ENCODE results near the gene TSPAN7.

The TSPAN7 gene

GRCh38 chrX:38583181-38583580, 21.8 kb downstream of the TSPAN7 start:
- H2BK120ac ChIP-seq (ENCODE audit: insufficient read depth, low read length, poor library complexity): no peak overlapping the region
- no peak overlapping the region for H2AFZ ChIP-seq (ENCODE audit: insufficient read depth, low read length, poor library complexity)
- no peaks in the 10 kb centered on the region for H3K27me3 ChIP-seq (ENCODE audit: insufficient read depth, low read length)
- H3K4me2 ChIP-seq (ENCODE audit: low read length): no peak overlapping the region
- H3K23ac ChIP-seq (ENCODE audit: low read length): no peak overlapping the region
- H2BK12ac ChIP-seq (ENCODE audit: low read length): no peak overlapping the region
- no peaks in the 10 kb centered on the region for H3K4me1 ChIP-seq (ENCODE audit: control insufficient read depth in 1 of 2, insufficient read depth in 2 of 2, low read length in 2 of 2)
- WGBS (ENCODE audit: extremely low coverage, insufficient coverage, insufficient read length): no CpG with 5 or more reads among the region's 5 CpGs
- no peak for DNase-seq
- no peaks in the 10 kb centered on the region for H3K9me3 ChIP-seq (ENCODE audit: insufficient read depth, low read depth, low read length)
- no peaks in the 10 kb centered on the region for H3K36me3 ChIP-seq (ENCODE audit: control insufficient read depth in 1 of 2, insufficient read depth in 2 of 2, low read length in 2 of 2)
- H2BK5ac ChIP-seq (ENCODE audit: low read depth, low read length, poor library complexity): no peak overlapping the region
- H4K12ac ChIP-seq (ENCODE audit: low read depth, low read length): no peak overlapping the region
- H4K8ac ChIP-seq (ENCODE audit: low read depth, low read length): no peak overlapping the region
- no peaks in the 10 kb centered on the region for H3K79me2 ChIP-seq (ENCODE audit: control insufficient read depth, insufficient read depth, low read length, poor library complexity)
- H3K4ac ChIP-seq (ENCODE audit: low read depth, low read length): no peak overlapping the region
- H3K79me1 ChIP-seq (ENCODE audit: low read length): no peaks in the 10 kb centered on the region
- no peak overlapping the region for H3K9ac ChIP-seq (ENCODE audit: low read length)
- no peak overlapping the region for H3K14ac ChIP-seq (ENCODE audit: low read length)
- no peak overlapping the region for H3K4me3 ChIP-seq (ENCODE audit: low read depth, low read length)
- H3K18ac ChIP-seq (ENCODE audit: low read length): no peak overlapping the region
- H2AK5ac ChIP-seq (ENCODE audit: low read length): no peak overlapping the region
- no peak overlapping the region for H4K91ac ChIP-seq (ENCODE audit: low read depth, low read length)
- no peak overlapping the region for H3K27ac ChIP-seq (ENCODE audit: low read depth, low read length)

- Histone ChIP-seq H4K12ac (ENCODE audit: low read depth, low read length) (no peak overlapping the region), H2BK12ac (ENCODE audit: low read length) (no peak overlapping the region), H3K9ac (ENCODE audit: low read length) (no peak overlapping the region), H3K18ac (ENCODE audit: low read length) (no peak overlapping the region), H4K8ac (ENCODE audit: low read depth, low read length) (no peak overlapping the region), H3K14ac (ENCODE audit: low read length) (no peak overlapping the region), H2AK5ac (ENCODE audit: low read length) (no peak overlapping the region), H3K27me3 (ENCODE audit: insufficient read depth, low read length) (no peaks in the 10 kb centered on the region), H2BK5ac (ENCODE audit: low read depth, low read length, poor library complexity) (no peak overlapping the region), H2BK120ac (ENCODE audit: insufficient read depth, low read length, poor library complexity) (no peak overlapping the region), H4K91ac (ENCODE audit: low read depth, low read length) (no peak overlapping the region), H3K4me1 (ENCODE audit: control insufficient read depth in 1 of 2, insufficient read depth in 2 of 2, low read length in 2 of 2) (no peaks in the 10 kb centered on the region), H3K9me3 (ENCODE audit: insufficient read depth, low read depth, low read length) (no peaks in the 10 kb centered on the region), H2AFZ (ENCODE audit: insufficient read depth, low read length, poor library complexity) (no peak overlapping the region), H3K23ac (ENCODE audit: low read length) (no peak overlapping the region), H3K79me2 (ENCODE audit: control insufficient read depth, insufficient read depth, low read length, poor library complexity) (no peaks in the 10 kb centered on the region), H3K79me1 (ENCODE audit: low read length) (no peaks in the 10 kb centered on the region), H3K36me3 (ENCODE audit: control insufficient read depth in 1 of 2, insufficient read depth in 2 of 2, low read length in 2 of 2) (no peaks in the 10 kb centered on the region), H3K4me2 (ENCODE audit: low read length) (no peak overlapping the region), H3K4ac (ENCODE audit: low read depth, low read length) (no peak overlapping the region), H3K27ac (ENCODE audit: low read depth, low read length) (no peak overlapping the region), H3K4me3 (ENCODE audit: low read depth, low read length) (no peak overlapping the region)
- no CpG with 5 or more reads among the region's 2 CpGs for WGBS (ENCODE audit: extremely low coverage, insufficient coverage, insufficient read length)
- no peak for DNase-seq
Observed at GRCh38 chrX:38594434-38594833, 33.1 kb downstream of the TSPAN7 start.

- no peak overlapping the region for H2AFZ ChIP-seq (ENCODE audit: insufficient read depth, low read length, poor library complexity)
- no peaks in the 10 kb centered on the region for H3K79me1 ChIP-seq (ENCODE audit: low read length)
- H2BK12ac ChIP-seq (ENCODE audit: low read length): no peak overlapping the region
- no peak overlapping the region for H3K4me3 ChIP-seq (ENCODE audit: low read depth, low read length)
- no peak overlapping the region for H3K4me2 ChIP-seq (ENCODE audit: low read length)
- no peak overlapping the region for H3K23ac ChIP-seq (ENCODE audit: low read length)
- H3K4ac ChIP-seq (ENCODE audit: low read depth, low read length): no peak overlapping the region
- no peak overlapping the region for H3K9ac ChIP-seq (ENCODE audit: low read length)
- H3K18ac ChIP-seq (ENCODE audit: low read length): no peak overlapping the region
- no peak overlapping the region for H3K14ac ChIP-seq (ENCODE audit: low read length)
- no peak overlapping the region for H4K12ac ChIP-seq (ENCODE audit: low read depth, low read length)
- no peak overlapping the region for H2AK5ac ChIP-seq (ENCODE audit: low read length)
- H3K79me2 ChIP-seq (ENCODE audit: control insufficient read depth, insufficient read depth, low read length, poor library complexity): no peaks in the 10 kb centered on the region
- no peak overlapping the region for H2BK120ac ChIP-seq (ENCODE audit: insufficient read depth, low read length, poor library complexity)
- no CpG with 5 or more reads among the region's 1 CpG for WGBS (ENCODE audit: extremely low coverage, insufficient coverage, insufficient read length)
- no peak for DNase-seq
- H4K91ac ChIP-seq (ENCODE audit: low read depth, low read length): no peak overlapping the region
- no peaks in the 10 kb centered on the region for H3K9me3 ChIP-seq (ENCODE audit: insufficient read depth, low read depth, low read length)
- H3K27ac ChIP-seq (ENCODE audit: low read depth, low read length): no peak overlapping the region
- no peaks in the 10 kb centered on the region for H3K27me3 ChIP-seq (ENCODE audit: insufficient read depth, low read length)
- H3K4me1 ChIP-seq (ENCODE audit: control insufficient read depth in 1 of 2, insufficient read depth in 2 of 2, low read length in 2 of 2): no peaks in the 10 kb centered on the region
- H3K36me3 ChIP-seq (ENCODE audit: control insufficient read depth in 1 of 2, insufficient read depth in 2 of 2, low read length in 2 of 2): no peaks in the 10 kb centered on the region
- H2BK5ac ChIP-seq (ENCODE audit: low read depth, low read length, poor library complexity): no peak overlapping the region
- H4K8ac ChIP-seq (ENCODE audit: low read depth, low read length): no peak overlapping the region
Observed at GRCh38 chrX:38595801-38596200, 34.5 kb downstream of the TSPAN7 start.

- H2BK12ac ChIP-seq (ENCODE audit: low read length): no peak overlapping the region
- no peak overlapping the region for H3K14ac ChIP-seq (ENCODE audit: low read length)
- no peaks in the 10 kb centered on the region for H3K79me2 ChIP-seq (ENCODE audit: control insufficient read depth, insufficient read depth, low read length, poor library complexity)
- no peak overlapping the region for H2BK5ac ChIP-seq (ENCODE audit: low read depth, low read length, poor library complexity)
- no peak overlapping the region for H4K91ac ChIP-seq (ENCODE audit: low read depth, low read length)
- WGBS (ENCODE audit: extremely low coverage, insufficient coverage, insufficient read length): no CpG with 5 or more reads among the region's 2 CpGs
- H3K4me1 ChIP-seq (ENCODE audit: control insufficient read depth in 1 of 2, insufficient read depth in 2 of 2, low read length in 2 of 2): no peaks in the 10 kb centered on the region
- no peak overlapping the region for H2AK5ac ChIP-seq (ENCODE audit: low read length)
- H2AFZ ChIP-seq (ENCODE audit: insufficient read depth, low read length, poor library complexity): no peak overlapping the region
- no peak overlapping the region for H3K23ac ChIP-seq (ENCODE audit: low read length)
- no peak overlapping the region for H4K8ac ChIP-seq (ENCODE audit: low read depth, low read length)
- H3K4me2 ChIP-seq (ENCODE audit: low read length): no peak overlapping the region
- H3K18ac ChIP-seq (ENCODE audit: low read length): no peak overlapping the region
- no peak overlapping the region for H3K4me3 ChIP-seq (ENCODE audit: low read depth, low read length)
- no peaks in the 10 kb centered on the region for H3K36me3 ChIP-seq (ENCODE audit: control insufficient read depth in 1 of 2, insufficient read depth in 2 of 2, low read length in 2 of 2)
- no peaks in the 10 kb centered on the region for H3K79me1 ChIP-seq (ENCODE audit: low read length)
- no peak overlapping the region for H2BK120ac ChIP-seq (ENCODE audit: insufficient read depth, low read length, poor library complexity)
- no peak overlapping the region for H3K4ac ChIP-seq (ENCODE audit: low read depth, low read length)
- DNase-seq: no peak
- no peak overlapping the region for H4K12ac ChIP-seq (ENCODE audit: low read depth, low read length)
- H3K27me3 ChIP-seq (ENCODE audit: insufficient read depth, low read length): no peaks in the 10 kb centered on the region
- no peak overlapping the region for H3K9ac ChIP-seq (ENCODE audit: low read length)
- H3K27ac ChIP-seq (ENCODE audit: low read depth, low read length): no peak overlapping the region
- no peaks in the 10 kb centered on the region for H3K9me3 ChIP-seq (ENCODE audit: insufficient read depth, low read depth, low read length)
Observed at GRCh38 chrX:38596939-38597338, 35.6 kb downstream of the TSPAN7 start.

All from trophoblast cell (in vitro differentiated cells and primary cell).